OCI-M2 (cell line): Measurements from ENCODE around the gene FARP1.

Source experiments
- DNase-seq: peaks from one replicate; lab custom pipeline; 2025; ENCODE audit not compliant: unreplicated experiment; lab: John Stamatoyannopoulos, UW

FARP1 gene

GRCh38 chr13:98173431-98174152 is 30.7 kb downstream of the FARP1 start:
- DNase-seq: no peak

DNA sequence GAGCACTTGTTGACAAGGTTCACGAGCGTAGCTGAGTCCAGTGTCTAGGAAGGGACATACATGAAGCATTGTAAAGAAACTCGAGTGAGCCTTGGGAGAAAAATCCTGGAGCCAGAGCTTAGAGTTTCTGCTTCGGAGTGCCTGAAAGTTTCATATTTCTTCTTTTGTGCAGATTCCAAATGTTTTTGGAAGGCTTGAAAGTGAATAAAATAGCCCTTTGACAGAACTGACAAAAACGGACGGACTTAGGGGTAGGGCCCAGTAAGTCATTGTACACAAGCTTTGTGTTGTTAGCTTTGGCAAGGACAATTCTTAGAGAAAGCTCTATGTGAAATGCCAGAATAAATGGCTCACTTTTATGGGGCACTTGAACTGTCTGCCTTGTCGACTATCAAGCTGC is 31.4 kb downstream of the FARP1 start:
- DNase-seq: no peak

- no peak for DNase-seq
Observed at GRCh38 chr13:98175043-98175442, 32.1 kb downstream of the FARP1 start.

DNA sequence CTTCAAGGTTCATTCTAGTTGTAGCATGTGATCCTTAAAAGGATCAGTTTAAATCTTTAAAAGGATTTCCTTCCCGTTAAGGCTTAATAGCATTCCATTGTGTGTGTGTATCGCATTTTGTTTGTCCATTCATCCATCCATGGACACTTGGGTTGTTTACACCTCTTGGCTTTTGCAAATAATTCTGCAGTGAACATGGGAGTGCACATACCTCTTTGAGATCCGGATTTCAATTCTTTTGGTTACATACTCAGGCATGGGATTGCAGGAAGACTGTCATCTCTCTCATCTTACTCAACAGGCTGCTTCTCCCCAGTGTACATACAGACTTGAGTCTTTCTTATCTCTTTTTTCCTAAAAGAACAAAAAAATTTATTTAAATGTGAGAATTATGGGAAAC is 32.9 kb downstream of the FARP1 start:
- no peak for DNase-seq

GRCh38 chr13:98176777-98177608 is 34.1 kb downstream of the FARP1 start, which contains the start of gene RNF113B:
Gene RNF113B, minus strand, starts transcription at chr13:98177269. Its CDS starts 33 bp downstream, at chr13:98177236.
- no peak for DNase-seq

DNA sequence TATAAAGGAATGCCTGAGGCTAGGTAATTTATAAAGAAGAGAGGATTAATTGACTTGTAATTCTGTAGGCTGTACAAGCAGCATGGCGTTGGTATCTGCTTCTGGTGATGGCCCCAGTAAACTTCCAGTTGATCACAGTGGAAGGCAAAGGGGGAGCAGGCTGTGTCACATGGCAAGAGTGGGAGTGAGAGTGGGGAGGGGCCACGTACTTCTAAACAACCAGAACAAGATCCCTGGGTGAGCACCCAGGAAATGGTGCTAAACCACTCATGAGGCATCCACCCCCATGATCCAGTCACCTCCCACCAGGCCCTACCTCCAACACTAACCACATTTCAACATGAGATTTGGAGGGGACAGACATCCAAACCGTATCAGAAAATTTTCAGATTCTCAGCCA is 37.2 kb downstream of the FARP1 start:
- DNase-seq: no peak

- DNase-seq: no peak
Observed at GRCh38 chr13:98181111-98181815, 38.4 kb downstream of the FARP1 start.

DNA sequence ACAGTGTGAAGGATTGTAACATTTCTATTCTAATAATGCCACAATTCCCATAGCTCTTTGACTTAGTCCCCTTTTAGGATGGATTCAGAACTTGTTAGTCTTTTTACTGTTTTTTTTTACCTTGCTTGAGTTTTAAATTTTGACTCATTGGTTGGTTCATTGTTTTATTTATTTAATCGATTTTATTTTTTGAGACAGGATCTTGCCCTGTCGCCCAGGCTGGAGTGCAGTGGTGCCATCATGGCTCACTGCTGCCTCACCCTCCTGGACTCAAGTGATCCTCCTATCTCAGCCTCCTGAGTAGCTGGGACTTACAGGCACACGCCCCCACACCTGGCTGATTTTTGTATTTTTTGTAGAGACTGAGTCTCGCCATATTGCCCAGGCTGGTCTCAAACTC is 39.3 kb downstream of the FARP1 start:
- no peak for DNase-seq

- DNase-seq: no peak
Observed at GRCh38 chr13:98182589-98182988, 39.7 kb downstream of the FARP1 start.

GRCh38 chr13:98184792-98185191 is 41.9 kb downstream of the FARP1 start:
- no peak for DNase-seq

DNA sequence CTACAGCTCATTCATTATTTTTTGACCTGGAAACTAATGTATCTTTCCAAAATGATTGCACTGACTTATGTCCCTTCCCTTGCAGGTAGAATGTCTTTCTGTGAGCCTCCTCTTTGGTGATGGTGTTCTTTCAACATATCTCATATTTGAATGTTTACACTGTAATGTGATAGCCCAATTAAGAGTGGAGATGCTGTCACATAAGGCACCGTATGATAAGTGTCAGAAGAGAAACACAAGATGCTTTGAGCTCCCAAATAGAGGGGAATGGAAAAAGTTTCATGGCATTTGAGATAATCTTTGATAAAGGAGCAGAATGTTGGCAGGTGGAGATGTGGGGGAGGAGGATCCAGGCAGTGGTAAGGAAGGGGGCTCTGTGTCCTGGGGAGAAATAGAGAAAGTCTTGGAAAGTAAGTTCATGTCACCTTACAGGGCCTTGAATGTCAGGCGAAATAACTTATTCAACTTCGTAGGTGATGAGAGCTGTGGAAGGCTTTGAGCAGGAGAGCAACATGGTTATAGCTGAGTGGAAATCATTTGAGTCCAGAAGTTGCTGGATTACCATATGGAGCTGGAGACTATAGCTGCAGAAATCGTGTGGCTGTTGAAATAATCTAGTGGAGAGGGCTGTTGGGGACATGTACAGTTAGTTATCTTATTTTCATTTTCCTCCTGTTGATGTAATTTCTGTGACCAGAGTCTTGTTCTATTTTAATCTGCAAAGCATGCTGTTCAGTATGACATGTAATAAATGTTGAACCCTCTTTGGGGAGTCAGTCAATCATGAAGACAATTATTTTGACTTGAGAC is 44.5 kb downstream of the FARP1 start:
- DNase-seq: no peak

GRCh38 chr13:98187965-98188261 is 45.0 kb downstream of the FARP1 start:
- no peak for DNase-seq

- no peak for DNase-seq
Observed at GRCh38 chr13:98188544-98189166, 45.8 kb downstream of the FARP1 start.

- no peak for DNase-seq
Observed at GRCh38 chr13:98189841-98190505, 47.1 kb downstream of the FARP1 start.

GRCh38 chr13:98190889-98191444 is 48.1 kb downstream of the FARP1 start:
- DNase-seq: no peak

GRCh38 chr13:98192008-98192407 is 49.1 kb downstream of the FARP1 start:
- DNase-seq: no peak

- DNase-seq: no peak
Observed at GRCh38 chr13:98195054-98195791, 52.3 kb downstream of the FARP1 start.

GRCh38 chr13:98198683-98199082 is 55.8 kb downstream of the FARP1 start:
- no peak for DNase-seq

- no peak for DNase-seq
Observed at GRCh38 chr13:98199480-98199879, 56.6 kb downstream of the FARP1 start.
